Motor neuron (in vitro differentiated cells): ENCODE measurements around the gene TTC14. TPM values are rescaled to one million over a fixed set of nuclear protein-coding genes. Genes with fewer than 3 reads are reported as not detected.
"Not testable (repeated sequence)": the region's sequence is repeated elsewhere in the genome, so short reads cannot be mapped to it uniquely, and the experiment has no call there.

ENCODE experiments used
- ATAC-seq, 8 experiments: fragments of 200-7000 bp; cut with Tn5 transposase; replicated peaks in 6 of 8; 2 replicates each; pipeline ENCODE4 v1.8.0; 2021; ENCODE audit warnings: mild to moderate bottlenecking in 8 of 8, moderate library complexity in 8 of 8
- H3K27ac ChIP-seq, 2 donors: fragments of 250-450 bp; sonication (Bioruptor Pico); 2 replicates each; pipeline ENCODE4 v1.9.0; 2021; ENCODE audit warnings: antibody characterized with exemption in 2 of 2, mild to moderate bottlenecking in 2 of 2, moderate library complexity in 1 of 2
- H3K4me1 ChIP-seq, 2 donors: fragments of 250-450 bp; sonication (Bioruptor Pico); replicated peaks in 1 of 2; 2 replicates each; pipeline ENCODE4 v1.6.1; 2021; ENCODE audit warnings: antibody characterized with exemption in 2 of 2, mild to moderate bottlenecking in 2 of 2, moderate library complexity in 1 of 2
- H3K4me3 ChIP-seq, 5 donors: fragments of 250-450 bp; sonication (Bioruptor Pico); 2 replicates each; pipeline ENCODE4 v1.9.0; 2021; ENCODE audit warnings: antibody characterized with exemption in 5 of 5, mild to moderate bottlenecking in 5 of 5, moderate library complexity in 4 of 5
- WGBS, 10 experiments: fragments of 450-650 bp; shearing (Covaris generic); methylation state at CpG; one replicate each; pipeline ENCODE4 v1.0.0; 2022; 5-methylcytosine and 5-hydroxymethylcytosine counted together
- in situ Hi-C, 9 experiments: fragments of 400-800 bp; cut with MboI; loops; one replicate each; pipeline ENCODE4 v1.15.0; 2021; ENCODE audit warnings: low sequenced_read_pairs in 9 of 9, low pct_unique_long_range_greater_than_20kb in 2 of 9; ENCODE audit not compliant: unreplicated experiment in 9 of 9
- total RNA-seq, 8 experiments: library from RNA; unstranded; fragments of 300-600 nt; gene quantifications; 2 replicates each; pipeline versions ENCODE4 v1.2.3 to v1.2.4, GENCODE V29; 2022

Gene TTC14, protein sequence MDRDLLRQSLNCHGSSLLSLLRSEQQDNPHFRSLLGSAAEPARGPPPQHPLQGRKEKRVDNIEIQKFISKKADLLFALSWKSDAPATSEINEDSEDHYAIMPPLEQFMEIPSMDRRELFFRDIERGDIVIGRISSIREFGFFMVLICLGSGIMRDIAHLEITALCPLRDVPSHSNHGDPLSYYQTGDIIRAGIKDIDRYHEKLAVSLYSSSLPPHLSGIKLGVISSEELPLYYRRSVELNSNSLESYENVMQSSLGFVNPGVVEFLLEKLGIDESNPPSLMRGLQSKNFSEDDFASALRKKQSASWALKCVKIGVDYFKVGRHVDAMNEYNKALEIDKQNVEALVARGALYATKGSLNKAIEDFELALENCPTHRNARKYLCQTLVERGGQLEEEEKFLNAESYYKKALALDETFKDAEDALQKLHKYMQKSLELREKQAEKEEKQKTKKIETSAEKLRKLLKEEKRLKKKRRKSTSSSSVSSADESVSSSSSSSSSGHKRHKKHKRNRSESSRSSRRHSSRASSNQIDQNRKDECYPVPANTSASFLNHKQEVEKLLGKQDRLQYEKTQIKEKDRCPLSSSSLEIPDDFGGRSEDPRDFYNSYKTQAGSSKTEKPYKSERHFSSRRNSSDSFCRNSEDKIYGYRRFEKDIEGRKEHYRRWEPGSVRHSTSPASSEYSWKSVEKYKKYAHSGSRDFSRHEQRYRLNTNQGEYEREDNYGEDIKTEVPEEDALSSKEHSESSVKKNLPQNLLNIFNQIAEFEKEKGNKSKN
- 10 to 100 TPM; 34.6 to 92.9 (median 51.7) TPM for total RNA-seq

DNA sequence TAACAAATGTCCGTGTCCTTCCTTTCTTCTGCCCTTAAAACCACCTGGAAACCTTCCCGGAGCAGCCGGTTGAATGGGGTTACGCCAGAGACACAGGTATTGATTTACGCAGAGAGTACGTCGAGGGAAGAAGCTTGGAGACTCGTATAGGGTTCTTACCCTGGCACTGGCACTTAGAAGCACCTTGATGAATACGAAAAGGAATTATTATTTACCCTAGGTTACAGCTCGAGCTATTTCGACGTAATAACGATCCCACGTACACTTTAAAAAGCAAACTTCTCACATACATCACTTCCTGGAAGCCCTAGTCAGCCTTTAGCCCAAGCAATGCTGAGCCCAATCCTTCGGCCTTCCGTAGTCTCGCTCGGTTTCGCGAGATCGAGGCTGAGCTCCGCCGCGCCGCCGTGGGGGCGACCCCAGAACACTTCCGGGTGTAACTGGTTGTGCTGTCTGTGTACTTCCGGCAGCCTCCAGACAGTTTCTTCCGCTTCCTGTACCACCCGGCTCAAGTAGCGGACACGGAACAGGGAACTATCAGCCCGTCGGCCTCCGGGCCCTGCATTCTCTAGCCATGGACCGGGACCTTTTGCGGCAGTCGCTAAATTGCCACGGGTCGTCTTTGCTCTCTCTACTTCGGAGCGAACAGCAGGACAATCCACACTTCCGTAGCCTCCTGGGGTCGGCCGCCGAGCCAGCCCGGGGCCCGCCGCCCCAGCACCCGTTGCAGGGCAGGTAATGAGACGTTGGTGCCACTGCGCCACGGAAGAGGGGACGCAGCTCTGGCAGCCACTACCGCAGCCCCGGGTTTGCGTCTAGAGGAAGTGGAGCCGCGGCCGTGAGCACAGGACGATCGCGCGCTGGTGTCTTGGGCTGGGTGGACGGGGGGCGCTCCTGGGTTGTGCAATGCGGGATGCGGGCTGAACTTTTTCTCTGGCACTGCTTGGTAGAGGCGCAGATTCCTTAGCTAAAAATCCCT lies at the start of gene TTC14:
TSS of gene TTC14 (plus strand) at position 476 of the 979 bp plus-strand sequence. CDS start at position 575, 99 bp downstream.
- 0 to 60% (median 4%) methylated on average over 2 to 43 of the region's 70 CpGs; no CpG with 5 or more reads in 1 of the 10 experiments for WGBS, 10 experiments
- ATAC-seq: peak; percentile 97 to 99 (median 98)
- peaks cover 6 to 17% of the 10 kb centered on the region in 2 donors for H3K4me1 ChIP-seq
- in situ Hi-C loops: no loop called here
- peak within 1 kb of the TSS; percentile 62 to 86 (median 72) for H3K4me3 ChIP-seq
- peak within 1 kb of the TSS; percentile 74 to 83 for H3K27ac ChIP-seq

DNA sequence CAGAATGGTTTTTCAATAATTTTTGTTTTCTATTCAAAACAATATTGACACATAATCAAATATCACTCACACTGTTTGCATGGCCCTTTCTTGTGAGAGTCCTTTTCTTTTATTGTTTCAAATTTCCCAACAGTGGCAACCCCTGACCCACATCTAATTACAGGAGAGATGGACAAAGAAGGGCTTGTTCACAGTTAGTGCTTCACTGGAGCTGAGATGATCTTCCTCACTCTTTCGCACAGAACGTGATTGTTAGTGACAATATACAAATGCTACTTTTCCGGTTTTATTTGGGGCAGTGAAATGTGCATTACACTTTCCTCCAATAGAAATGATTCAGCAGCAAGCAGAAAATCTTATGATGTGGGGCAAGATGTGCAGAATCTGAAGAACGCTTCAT lies 38.6 kb upstream of the TTC14 start:
- in situ Hi-C loops: no loop called here
- 35 to 96% (median 86%) methylated on average over 2 to 4 of the region's 4 CpGs; no CpG with 5 or more reads in 1 of the 10 experiments for WGBS, 10 experiments
- H3K4me1 ChIP-seq: no peaks in the 10 kb centered on the region
- no peak for ATAC-seq
- no peak overlapping the region for H3K4me3 ChIP-seq
- H3K27ac ChIP-seq: no peak overlapping the region

DNA sequence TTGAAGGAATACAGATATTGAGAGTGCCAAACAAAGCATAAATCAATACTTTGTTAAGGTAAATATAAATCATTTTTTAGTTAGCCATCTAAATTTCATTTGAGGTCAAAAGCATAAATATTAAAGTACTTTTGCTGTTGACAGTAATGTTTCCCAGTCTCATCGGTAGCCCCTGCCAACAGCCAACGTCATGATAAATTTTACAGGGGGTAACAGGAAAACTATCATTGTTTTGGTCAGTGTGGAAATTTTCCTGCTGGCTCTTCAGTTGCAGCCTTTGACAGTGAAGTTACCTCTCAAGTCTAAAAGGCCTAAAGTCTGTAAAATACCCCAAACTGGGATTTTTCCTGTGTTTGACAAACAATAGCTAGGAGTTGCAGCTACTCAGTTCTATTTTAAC lies 37.3 kb upstream of the TTC14 start:
- in situ Hi-C loops: no loop called here
- Histone ChIP-seq H3K27ac (no peak overlapping the region), H3K4me1 (no peaks in the 10 kb centered on the region), H3K4me3 (no peak overlapping the region)
- ATAC-seq: no peak
- 33 to 100% (median 87%) methylated on average over 1 to 2 of the region's 2 CpGs; no CpG with 5 or more reads in 1 of the 10 experiments for WGBS, 10 experiments

DNA sequence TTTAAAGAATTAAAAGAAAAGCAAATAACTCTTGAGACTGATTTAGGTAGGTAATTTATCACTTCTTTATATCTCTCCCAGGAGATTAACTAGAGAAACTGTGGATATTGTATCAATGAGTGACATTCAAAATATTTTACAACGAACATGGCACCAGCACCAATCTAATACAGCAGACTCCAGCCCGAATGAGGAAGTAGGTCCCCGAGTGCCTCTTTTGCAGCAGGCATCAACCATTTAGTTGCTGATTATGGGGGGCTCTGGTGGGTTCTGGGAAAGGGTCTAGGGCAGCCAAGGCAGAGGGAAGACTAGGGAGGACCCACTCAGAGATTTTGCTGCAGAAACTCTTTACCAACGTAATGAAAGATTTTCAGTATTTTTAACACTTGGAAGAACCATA lies 31.7 kb upstream of the TTC14 start:
- in situ Hi-C loops: no loop called here
- 11 to 92% (median 82%) methylated on average over 2 to 4 of the region's 4 CpGs; no CpG with 5 or more reads in 4 of the 10 experiments for WGBS, 10 experiments
- H3K4me1 ChIP-seq: no peaks in the 10 kb centered on the region
- ATAC-seq: no peak
- H3K4me3 ChIP-seq: no peak overlapping the region
- H3K27ac ChIP-seq: no peak overlapping the region

DNA sequence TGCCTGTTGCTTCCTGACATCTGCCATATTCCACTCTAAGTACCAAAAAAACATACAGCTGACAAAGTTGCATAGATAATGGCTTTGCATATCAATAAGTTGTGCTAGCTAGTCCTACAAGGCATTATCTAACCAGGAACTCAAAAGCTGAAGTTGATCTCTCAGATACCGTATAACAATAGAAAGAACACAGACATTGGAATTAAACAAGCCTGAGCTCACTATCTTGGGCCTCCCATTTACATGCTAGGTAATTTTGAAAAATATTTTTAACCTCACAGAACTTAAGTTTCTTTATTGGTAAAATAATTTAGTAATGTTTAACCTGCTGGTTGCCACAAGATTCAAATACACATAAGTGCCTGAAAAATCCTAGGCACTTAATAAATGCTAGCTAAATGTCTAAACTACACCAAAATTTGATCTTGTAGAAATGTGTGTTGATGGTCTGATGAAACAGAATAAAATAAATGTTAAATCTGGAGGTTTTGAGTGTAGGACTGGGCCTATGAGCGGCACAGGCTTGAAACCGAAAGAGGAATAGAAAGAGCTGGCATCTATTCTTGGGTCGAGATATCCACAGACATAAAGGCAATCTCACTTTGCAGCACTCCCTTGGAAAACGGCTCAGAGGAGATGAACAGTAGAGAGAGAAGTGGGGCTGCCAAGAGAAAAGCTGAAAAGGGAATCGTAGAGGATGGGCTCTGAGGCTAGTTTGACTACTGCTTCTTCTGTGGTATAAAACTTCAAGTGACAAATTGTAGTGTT lies 29.9 kb upstream of the TTC14 start:
- Histone ChIP-seq H3K4me3 (no peak overlapping the region), H3K4me1 (no peaks in the 10 kb centered on the region), H3K27ac (no peak overlapping the region)
- WGBS, 10 experiments: 20 to 94% (median 55%) methylated on average over 1 to 5 of the region's 6 CpGs; no CpG with 5 or more reads in 1 of the 10 experiments
- ATAC-seq: no peak
- in situ Hi-C loops: no loop called here

DNA sequence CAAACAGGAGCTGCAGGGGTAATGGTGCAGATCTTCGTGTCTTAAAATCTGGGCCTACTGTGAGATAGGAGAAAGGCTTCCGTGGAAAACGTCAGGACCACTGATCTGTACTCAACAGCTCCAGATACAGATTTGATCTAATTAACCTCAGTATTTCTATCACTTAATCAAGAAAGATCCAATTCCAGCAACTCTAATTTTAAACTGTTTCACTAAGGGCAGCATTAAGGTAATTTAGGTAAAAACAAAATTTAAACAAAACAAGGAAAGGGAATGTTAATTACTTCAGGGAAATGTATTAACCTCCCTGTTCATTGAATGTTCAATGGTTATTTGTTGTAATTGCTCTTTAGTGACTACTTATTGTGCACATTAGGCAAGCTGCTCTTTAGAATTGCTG lies 26.4 kb upstream of the TTC14 start:
- H3K27ac ChIP-seq: no peak overlapping the region
- 33 to 100% (median 88%) methylated on average over 1 to 3 of the region's 3 CpGs; no CpG with 5 or more reads in 1 of the 10 experiments for WGBS, 10 experiments
- H3K4me1 ChIP-seq: no peaks in the 10 kb centered on the region
- no peak overlapping the region for H3K4me3 ChIP-seq
- in situ Hi-C loops: loop anchor here in 5 of 9 experiments (25.0 kb wide), 5 partner anchors 538 to 813 kb away; partner anchors contain the start of gene PEX5L (in 1 of the 5)
- no peak for ATAC-seq

DNA sequence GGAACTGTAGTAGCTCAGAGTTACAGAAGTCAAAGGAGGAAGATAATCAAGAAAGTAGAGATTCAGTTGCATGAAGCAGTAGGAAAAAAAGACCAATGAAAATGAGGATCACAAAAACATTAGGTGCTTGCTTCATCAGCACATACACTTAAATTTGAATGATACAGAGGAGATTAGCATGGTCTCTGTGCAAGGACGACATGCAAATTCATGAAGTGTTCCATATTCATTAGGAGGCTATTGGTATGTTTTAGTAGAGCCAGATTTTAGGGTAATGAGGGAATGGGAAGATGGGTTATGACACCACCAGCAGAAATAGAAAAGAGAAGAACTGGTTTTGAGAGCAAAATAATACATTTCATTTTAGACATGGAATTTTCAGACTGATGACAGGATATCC lies 21.0 kb upstream of the TTC14 start:
- 0 to 63% (median 0%) methylated on average over 1 of the region's 1 CpG; no CpG with 5 or more reads in 3 of the 10 experiments for WGBS, 10 experiments
- in situ Hi-C loops: loop anchor here in 5 of 9 experiments (25.0 kb wide), 5 partner anchors 544 to 819 kb away; partner anchors contain the start of gene PEX5L (in 1 of the 5)
- Histone ChIP-seq H3K4me1 (no peaks in the 10 kb centered on the region), H3K27ac (no peak overlapping the region), H3K4me3 (no peak overlapping the region)
- ATAC-seq: peak in 3 of 8 experiments; percentile 56 to 63 (median 62)

DNA sequence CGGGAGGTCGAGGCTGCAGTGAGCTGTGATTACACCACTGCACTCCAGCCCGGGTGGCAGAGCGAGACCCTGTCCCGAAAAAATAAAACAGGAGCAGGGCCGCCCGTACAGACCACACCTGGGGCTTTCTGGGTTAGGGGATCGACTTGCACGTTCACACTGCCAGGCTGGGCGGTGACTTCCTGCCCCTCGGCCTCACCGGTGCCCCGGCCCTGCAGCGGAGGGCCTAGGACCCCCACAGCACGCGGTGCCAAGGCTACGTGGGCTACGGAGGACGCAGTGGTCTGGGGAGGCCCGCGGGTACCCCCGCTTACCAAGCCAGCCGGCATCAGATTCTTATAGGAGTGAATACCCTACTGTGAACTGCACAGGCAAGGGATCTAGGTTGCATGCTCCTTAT lies 11.6 kb upstream of the TTC14 start:
- H3K4me1 ChIP-seq: no peaks in the 10 kb centered on the region
- 73 to 100% (median 89%) methylated on average over 1 to 7 of the region's 23 CpGs; no CpG with 5 or more reads in 4 of the 10 experiments for WGBS, 10 experiments
- in situ Hi-C loops: loop anchor here in 6 of 9 experiments (10.0 to 25.0 kb wide), 6 partner anchors 553 to 828 kb away; partner anchors contain the start of gene PEX5L (in 1 of the 6)
- H3K4me3 ChIP-seq: no peak overlapping the region
- H3K27ac ChIP-seq: no peak overlapping the region
- no peak for ATAC-seq

DNA sequence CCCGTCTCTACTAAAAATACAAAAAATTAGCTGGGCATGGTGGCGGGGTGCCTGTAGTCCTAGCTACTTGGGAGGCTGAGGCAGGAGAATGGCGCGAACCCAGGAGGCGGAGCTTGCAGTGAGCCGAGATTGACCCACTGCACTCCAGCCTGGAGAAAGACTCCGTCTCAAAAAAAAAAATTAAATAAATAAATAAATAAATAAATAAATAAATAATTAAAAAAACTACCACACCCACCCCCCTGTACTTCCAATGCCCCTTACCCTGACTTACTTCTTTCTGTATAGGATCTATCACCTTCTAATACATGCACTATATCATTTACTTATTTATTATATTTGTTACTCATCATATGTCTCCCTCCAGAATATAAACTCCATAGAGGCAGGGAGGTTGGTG lies 8.3 kb upstream of the TTC14 start:
- not testable (repeated sequence) for H3K4me3 ChIP-seq, H3K4me1 ChIP-seq, H3K27ac ChIP-seq, ATAC-seq
- in situ Hi-C loops: loop anchor here in 6 of 9 experiments (10.0 to 25.0 kb wide), 6 partner anchors 556 to 831 kb away; partner anchors contain the start of gene PEX5L (in 1 of the 6)
- 82 to 100% (median 94%) methylated on average over 1 to 7 of the region's 7 CpGs; no CpG with 5 or more reads in 4 of the 10 experiments for WGBS, 10 experiments

DNA sequence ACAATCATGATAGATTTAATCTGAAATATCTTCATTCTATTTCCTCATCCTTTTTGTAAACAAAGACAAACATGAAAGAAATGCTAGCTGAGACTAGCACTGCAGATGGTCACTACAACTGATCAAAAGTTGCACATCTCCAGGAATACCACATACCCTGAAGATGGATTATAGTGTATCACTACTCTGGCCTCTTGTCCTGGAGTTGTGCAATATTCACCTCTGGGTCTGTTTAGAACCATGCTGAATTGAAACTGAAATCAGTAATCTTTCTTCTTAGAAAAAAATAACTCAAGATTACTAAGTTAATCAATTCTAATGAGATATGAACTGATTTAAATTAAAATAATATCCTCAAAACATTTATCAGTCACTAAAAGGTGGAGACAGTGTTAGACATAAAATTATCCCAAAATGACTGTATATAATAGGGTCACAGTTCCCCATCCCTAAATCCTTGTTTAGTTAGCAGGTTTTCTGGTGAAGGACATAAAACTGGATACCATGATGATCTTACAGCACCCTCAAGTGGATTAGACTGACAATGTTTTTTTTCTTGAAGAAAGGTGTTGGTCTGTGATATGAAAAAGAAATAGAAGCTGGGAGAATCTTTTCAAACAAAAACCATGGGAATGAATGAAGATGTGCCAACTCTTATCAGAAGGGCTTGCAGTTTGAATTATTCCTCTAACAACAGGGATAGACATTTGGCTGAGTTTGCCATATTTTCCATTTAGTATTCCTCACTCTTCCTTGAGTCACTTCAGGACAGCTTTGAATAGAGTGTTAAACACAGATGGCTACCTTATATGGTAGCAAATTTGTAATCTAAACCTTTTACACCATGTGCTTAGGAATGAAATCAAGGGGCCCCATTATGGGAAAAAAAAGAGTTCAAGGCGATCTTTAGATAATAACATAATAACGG lies 7.1 kb upstream of the TTC14 start:
- in situ Hi-C loops: loop anchor here in 6 of 9 experiments (10.0 to 25.0 kb wide), 6 partner anchors 558 to 833 kb away; partner anchors contain the start of gene PEX5L (in 1 of the 6)
- Histone ChIP-seq H3K27ac (no peak overlapping the region), H3K4me3 (no peak overlapping the region), H3K4me1 (no peaks in the 10 kb centered on the region)
- 80 to 100% (median 92%) methylated on average over 1 to 2 of the region's 2 CpGs; no CpG with 5 or more reads in 6 of the 10 experiments for WGBS, 10 experiments
- ATAC-seq: peak; percentile 47 to 86 (median 62)
